Retina (tissue), 1 donor: Measurements from ENCODE around the gene PLPPR2.
"Not testable (repeated sequence)": the region's sequence is repeated elsewhere in the genome, so short reads cannot be mapped to it uniquely, and the experiment has no call there.

Experiments used
- DNase-seq: peaks from one replicate; pipeline ENCODE4 v3.0.0-alpha.2; 2016

Gene PLPPR2

DNA sequence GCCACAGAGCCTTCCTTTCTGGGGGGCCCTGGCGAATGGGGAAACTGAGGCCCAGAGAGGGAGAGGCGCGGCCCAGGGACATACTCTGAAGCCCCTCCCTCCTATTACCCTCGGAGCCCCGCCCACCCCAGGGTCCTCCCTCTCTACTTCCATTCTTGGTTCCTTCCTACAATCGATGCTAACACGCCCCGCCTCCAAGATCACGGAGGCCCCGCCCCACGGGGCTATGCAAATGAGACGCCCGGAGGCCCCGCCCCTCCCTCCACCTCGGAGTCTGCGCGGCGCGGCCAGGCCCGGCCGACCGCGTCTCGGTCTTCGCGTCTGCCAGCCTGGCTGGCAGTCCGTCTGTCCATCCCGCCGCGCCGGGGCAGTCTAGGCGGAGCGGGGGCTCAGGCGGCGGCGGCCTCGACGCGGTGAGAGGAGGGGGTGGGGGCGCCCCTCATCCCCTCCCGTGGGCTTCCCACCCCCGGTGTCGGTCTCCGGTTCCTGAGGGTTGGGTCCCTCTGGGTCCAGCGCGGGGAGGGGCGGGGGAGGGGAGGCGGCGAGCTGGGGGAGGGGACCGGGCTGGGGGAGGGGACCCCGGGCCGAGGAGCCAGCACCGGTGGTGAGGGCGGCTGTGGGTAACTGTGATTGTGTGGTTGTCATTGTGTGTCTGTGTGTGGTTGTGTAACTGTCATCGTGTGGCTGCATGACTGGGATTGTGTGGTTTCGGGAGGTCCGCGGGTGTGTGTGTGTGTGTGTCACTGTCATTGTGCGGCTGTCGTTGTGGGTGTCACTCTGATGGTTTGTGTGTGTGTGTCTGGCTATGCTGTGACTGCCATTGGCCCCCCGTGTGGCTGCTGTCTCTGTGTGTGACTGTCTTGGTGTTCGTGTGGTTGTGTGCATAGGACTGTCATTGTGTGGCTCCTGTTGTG, at the start of gene PLPPR2:
TSS of gene PLPPR2 (plus strand) at position 273 of the 914 bp plus-strand sequence. CDS start 2,242 bp downstream, outside the sequence.
- peak; percentile 81 for DNase-seq

- DNase-seq: no peak
Observed at GRCh38 chr19:11306337-11306736, 48.9 kb upstream of the PLPPR2 start.

GRCh38 chr19:11320278-11320995, 34.8 kb upstream of the PLPPR2 start:
- not testable (repeated sequence) for DNase-seq

DNA sequence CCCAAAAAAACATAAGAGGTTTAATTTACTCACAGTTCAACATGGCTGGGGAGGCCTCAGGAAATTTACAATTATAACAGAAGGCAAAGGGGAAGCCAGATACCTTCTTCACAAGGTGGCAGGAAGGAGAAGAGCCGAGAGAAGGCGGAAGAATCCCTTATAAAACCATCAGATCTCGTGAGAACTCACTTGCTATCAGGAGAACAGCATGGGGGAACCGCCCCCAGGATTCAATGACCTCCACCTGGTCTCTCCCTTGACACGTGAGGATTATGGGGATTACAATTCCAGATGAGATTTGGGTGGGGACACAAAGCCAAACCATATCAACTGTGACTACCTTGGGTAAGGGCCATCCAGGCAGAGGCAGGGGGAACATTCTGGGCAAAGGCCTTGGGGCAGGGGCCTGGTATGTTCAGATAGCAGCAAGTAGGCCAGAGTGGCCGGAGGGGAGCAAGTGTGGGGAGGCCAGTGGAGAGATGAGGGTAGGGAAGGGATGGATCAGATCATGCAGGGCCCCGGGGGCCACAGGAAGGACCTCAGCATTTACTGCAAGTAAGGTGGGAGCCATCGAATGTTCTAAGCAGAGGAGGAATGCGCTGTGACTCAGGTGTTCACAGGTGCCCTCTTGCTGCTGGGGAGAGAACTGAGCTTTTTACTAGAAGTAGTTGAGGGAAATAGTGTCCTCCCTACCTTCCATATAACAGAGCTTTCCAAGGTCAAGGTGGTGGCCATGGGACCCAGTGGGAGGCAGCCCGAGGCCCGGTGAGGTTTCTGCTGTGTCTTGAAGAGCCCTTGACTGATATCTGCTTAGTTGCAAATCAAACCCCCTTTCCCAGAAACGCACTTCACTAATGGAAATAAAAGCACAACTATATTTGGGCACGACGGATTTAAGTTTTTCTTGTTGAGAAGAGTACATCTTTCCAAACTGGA, 33.8 kb upstream of the PLPPR2 start:
- no peak for DNase-seq

DNA sequence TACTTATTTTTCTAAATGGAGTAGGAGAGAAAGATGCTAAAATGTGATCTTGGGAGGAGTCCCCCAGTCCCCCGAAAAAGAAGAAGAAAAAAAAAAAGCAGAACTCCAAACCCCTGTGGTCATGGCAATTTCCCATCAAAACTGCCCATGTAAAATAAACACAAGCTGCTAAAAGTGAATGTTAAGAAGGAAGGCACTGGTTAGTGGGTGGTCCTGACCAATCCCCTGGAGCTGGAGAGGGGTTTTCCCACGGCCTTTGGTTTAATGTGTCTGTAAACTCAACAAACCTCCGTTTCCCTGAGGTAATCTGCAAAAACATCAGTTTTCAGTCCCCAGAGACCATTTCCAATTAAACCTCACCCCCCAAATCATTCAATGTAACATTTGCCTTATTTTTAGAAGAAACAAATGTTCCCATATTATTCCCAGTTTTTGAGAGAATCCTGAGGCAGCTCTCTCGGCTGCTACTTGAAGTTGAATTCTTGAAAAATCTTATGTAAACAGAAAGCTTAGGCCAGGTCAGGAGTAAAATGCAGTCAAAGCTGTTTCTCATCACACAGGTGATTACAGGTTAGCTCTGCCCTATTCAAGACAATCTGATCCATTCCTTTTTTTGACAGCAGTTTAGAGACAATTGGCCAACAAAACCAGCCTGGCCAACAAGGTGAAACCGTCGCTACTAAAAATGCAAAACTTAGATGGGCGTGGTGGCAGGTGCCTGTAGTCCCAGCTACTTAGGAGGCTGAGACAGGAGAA, 32.8 kb upstream of the PLPPR2 start:
- DNase-seq: no peak

DNA sequence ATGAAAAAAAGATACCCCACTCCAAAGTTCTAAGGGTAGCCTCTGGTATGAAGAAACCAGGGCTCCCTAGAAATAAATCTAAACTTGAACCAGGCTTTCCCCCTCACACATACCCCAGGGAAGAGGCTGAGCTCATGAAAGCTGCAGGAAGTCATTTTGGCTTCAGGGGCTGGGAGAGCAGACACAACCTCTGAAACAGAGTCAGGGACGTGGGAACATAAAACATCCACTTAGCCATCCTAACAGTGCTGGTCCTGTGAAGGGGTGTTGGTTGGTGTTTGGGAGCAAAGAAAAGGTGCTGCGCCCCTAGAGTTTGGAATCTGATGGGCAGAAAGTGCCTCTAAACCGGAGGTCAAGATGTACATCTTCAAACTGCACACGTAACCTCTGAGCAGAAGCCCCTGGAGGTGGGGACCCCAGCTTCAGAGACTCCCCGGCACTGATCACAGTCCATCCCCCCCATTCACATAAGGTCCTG, 31.6 kb upstream of the PLPPR2 start:
- DNase-seq: no peak

DNA sequence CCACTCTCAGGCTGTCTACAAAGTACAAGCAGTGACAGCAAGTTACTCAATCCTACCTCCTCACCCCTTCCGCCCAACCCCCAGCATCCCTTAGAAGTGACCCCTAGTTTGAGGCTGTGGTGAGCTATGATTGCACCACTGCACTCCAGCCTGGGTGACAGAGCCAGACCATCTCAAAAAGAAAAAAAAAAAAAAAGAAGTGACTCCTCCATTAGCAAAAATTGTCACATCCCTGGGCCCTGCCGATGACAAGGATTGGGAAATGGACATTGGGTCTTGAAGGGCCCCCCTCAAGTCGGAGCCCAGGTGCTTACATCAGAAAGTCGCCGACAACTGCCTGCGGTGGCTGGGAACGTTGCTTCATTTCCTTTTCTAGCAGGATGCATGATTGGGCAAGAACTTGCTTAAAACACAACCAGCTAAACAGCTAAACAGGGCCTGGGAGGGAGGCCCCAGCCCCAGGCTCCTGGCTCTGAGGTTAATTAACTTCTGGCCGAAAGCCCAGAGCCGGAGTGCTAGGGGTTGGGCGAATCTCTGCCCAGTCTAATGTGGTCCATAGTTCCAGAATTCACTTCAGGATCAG, 31.1 kb upstream of the PLPPR2 start:
- no peak for DNase-seq

GRCh38 chr19:11324748-11325389, 30.4 kb upstream of the PLPPR2 start:
- DNase-seq: no peak

GRCh38 chr19:11325544-11325943, 29.7 kb upstream of the PLPPR2 start:
- no peak for DNase-seq

DNA sequence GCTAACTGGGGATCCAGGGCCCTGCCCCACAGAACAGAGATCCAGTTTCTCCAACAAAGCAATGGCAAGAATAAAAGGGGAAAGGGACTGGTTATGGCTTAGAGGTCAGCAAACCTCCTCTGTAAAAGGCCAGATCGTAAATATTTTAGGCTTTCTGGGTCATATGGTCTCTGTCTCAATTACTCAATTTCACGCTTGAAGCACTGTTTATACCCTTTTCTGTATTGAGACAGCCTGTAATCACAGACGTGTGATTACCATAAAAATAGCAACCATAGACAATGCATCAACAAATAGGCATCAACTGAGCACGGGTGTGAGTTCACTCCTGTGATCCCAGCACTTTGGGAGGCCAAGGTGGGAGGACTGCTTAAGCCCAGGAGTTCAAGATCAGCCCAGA, 25.1 kb upstream of the PLPPR2 start:
- no peak for DNase-seq

- DNase-seq: no peak
Observed at GRCh38 chr19:11331502-11331901, 23.7 kb upstream of the PLPPR2 start.

DNA sequence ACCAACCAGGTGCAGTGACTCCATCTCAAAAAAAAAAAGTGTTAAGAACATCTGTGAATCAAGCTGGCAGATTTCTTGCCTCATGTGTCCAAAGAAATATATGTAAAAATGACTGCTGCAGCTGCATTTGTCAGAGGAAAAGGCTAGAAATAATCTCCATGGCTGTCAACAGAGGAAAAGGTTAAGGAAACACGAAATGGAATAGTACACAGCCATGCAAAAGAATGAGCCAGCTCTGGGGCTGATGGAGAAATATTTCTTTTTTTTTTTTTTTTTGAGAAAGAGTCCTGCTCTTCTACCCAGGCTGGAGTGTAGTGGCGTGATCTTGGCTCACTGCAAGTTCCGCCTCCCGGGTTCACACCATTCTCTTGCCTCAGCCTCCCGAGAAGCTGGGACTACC, 22.4 kb upstream of the PLPPR2 start:
- DNase-seq: no peak

DNA sequence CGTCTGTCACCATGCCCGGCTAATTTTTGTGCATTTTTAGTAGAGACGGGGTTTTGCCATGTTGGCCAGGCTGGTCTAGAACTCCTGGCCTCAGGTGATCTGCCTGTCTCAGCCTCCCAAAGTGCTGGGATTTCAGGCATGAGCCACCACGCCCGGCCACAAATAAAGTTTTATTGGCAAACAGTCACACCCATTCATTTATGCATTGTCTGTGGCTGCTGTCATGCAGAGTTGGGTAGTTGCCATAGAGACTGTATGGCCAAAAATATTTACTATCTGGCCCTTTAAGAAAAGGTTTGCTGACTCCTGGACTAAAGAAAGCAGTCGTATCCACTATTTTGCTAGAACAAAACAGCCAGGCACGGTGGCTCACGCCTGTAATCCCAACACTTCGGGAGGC, 21.4 kb upstream of the PLPPR2 start:
- DNase-seq: not testable (repeated sequence)

- DNase-seq: no peak
Observed at GRCh38 chr19:11335449-11336146, 19.6 kb upstream of the PLPPR2 start.

- no peak for DNase-seq
Observed at GRCh38 chr19:11337080-11337479, 18.2 kb upstream of the PLPPR2 start.

DNA sequence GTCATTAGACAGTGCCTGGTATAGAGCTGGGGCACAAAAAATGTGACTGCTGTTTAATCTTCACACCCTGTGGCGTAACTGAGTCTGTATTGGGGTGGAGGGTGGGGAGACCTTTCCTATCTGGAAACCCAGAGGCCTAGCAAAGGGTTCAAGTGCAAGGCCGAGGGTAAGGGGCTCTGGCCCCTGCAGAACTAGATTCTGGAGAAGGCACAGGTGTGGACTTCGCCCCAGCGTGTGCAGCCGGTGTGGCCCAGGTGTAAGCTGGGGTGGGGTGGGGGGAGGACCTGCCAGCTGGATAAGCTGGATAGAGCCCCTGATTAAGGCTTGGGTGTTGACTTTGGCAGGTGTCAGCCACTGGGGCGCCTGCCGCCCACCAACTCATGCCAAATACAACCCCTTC, 17.1 kb upstream of the PLPPR2 start:
- DNase-seq: no peak

GRCh38 chr19:11338569-11339253, 16.5 kb upstream of the PLPPR2 start:
- DNase-seq: peak; percentile 35

- DNase-seq: peak; percentile 86
Observed at GRCh38 chr19:11339254-11340098, 15.8 kb upstream of the PLPPR2 start, which contains the start of gene RAB3D. RAB3D (minus strand) TSS chr19:11339657; CDS start chr19:11337399, 2,258 bp downstream.

DNA sequence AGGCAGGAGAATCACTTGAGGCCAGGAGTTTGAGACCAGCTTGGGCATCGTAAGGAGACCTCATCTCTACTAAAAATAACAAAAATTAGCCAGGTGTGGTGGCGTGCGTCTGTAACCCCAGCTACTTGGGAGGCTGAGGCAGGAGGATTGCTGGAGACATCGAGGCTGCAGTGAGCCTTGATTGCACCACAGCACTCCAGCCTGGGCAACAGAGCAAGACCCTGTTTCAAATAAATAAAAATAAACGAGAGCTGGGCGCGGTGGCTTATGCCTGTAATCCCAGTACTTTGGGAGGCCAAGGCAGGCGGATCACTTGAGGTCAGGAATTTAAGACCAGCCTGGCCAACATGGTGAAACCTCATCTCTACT, 15.1 kb upstream of the PLPPR2 start:
- DNase-seq: not testable (repeated sequence)
